Measurements from ENCODE around the gene MOBP.

Gene MOBP

GRCh38 chr3:39501059-39501458 lies 33.6 kb downstream of the MOBP start:
- DNase-seq = no peak

DNA sequence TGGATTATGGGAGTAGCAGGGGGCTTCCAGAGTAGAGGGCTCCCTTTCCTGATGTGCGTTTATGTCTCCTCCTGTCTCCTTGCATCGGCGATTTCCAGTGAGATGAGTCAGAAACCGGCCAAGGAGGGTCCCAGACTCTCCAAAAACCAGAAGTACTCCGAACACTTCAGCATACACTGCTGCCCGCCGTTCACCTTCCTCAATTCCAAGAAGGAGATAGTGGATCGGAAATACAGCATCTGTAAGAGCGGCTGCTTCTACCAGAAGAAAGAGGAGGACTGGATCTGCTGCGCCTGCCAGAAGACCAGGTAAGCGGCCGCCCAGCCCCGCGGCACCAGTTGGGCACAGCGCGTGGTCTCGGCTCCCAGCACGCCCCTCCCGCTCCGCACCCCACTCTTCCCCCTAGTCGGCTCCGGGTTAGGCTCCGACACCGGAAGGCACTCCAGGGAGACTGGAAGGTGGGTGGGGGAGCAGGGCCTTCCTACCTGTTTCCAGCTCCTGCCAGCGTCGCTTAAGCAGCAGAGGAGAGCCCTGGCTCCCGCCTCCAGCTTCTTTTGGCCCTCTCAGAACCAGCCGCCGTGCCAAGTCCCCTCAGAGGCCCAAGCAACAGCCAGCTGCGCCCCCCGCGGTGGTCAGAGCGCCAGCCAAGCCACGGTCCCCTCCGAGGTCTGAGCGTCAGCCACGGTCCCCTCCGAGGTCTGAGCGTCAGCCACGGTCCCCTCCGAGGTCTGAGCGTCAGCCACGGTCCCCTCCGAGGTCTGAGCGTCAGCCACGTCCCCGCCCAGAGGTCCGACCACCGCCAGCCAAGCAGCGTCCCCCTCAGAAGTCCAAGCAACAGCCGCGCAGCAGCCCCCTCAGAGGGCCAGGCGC lies 34.7 kb downstream of the MOBP start:
- DNase-seq = no peak

DNA sequence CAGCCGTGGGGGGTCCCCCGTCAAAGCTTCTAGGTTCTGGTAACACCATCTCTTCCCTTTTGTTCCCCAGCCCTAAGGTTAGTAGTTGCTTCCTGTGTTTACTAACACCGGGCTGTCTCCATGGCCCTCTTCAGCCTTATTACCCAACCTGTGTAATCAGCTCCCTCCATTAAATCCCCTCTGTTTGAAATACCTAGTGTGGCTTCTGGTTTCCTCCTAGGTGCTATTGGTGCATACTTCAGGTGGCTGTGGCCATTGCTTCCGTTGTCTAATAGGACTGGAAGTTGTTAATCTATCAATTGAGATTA lies 35.3 kb downstream of the MOBP start:
- DNase-seq = no peak

DNA sequence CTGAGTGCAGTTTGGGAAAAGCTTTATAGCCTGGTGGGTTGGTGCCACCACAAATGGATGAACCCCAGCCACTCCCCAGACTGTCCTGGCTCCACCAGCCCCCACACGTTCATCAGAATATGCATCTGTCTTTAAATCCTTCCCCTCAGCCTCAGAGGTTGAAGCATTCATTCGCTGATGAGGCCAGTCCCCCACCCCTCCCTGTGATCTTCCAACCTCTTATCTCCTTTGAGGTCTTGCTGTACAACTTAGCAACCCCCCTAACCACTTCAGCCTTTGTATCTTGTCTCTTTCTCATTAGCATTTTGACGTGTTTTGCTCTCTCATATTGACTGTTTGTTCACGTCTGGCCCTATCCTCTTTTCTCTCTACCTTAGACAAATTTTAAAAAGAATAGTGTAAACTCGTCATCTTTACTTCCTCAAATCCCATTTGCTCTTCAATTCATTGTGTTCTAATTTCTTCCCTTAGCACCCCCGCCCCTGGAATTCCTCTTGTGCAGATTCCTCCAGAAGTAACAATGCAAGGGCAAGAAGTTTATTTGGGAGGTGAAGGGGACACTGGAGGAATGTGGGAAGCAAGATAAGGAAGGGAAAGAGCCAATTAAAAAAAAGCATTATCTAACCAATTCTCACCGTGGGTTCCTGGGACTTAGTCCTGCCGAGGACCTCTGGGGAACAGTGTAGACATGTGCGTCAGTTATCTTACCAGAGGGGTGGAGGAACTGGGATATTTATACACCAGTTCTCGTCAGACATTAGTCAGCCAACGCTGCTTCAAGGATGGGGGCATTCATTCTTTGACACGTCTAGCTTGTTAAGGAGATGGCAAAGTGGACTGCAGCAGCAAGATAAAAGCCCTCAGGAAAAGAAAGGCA lies 38.6 kb downstream of the MOBP start:
- DNase-seq = no peak

DNA sequence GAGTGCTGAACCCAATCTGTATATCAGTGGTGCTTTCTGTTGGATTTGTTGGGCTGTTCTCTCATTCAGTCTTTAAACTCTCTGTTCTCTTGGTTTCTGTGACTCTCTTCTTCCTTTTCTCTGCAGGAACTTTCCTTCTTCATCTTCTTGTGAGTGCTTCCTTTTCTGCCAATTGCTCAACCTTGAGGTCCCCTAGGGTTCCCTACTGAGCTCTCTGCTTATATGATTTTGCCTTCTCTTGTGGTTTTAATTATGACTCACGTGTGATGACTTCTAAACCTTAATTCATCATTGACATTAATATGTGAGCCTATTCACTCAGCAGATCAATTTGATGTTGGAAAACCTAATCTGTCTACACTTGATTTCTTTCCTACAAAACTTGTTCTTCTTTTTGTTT lies 39.4 kb downstream of the MOBP start:
- DNase-seq = no peak

- no peak for DNase-seq
These were observed 46.4 kb downstream of the MOBP start for GRCh38 chr3:39513791-39514369.

- no peak for DNase-seq
These were observed 48.4 kb downstream of the MOBP start for GRCh38 chr3:39515681-39516441.

DNA sequence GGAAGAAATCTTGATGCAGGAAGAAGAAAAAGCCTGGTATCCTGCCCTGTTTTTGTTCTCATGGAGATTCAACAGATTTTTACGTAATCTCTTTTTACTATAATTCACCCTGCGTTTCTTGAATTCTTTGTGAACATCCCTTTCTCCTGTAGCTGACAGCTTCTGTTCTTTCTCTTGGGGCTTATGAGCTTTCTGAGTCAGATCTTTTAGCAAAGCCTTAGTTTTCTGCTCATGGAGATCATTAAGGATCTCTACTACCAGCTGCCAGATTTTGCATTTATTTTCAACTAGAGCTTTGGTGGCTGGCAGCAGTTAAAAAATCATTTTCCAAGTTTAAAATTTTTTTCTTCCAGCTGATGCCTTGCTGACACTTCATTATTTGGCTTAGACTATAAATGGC lies 51.6 kb downstream of the MOBP start:
- no peak for DNase-seq

DNA sequence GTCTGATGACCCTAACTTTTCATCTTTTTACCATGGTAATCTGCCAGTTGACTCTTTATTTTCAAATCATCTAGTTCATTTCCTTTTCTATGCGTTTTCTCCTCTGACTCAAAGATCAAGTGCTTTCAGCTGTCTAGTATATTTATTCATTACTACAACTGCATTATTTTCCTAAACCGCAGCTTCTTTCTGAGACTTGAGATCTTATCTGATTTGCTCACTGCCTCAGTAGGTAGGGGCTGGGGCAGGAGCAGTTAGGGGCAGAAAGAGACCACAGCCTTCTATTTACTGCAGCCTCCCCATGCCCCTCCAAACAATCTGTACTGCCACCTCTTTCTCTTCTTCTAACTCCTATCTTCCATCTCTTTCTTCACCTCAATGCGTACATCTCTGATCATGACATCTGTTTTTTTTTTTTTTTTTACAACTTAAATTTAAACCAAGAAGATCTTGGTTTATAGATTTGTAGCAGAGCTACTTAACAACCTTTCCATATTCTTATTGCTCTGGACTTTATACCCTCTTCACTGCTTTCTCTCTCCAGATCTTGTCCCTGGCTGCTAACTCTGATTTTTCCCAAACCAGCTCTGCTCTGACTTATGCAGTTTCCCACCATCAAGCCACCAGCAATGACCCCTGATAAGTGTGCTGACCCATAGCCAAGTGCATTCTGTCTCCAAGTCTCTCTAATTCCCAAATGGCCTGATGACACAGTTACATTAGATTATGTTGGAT lies 52.2 kb downstream of the MOBP start:
- DNase-seq = no peak

GRCh38 chr3:39521456-39521855 lies 54.0 kb downstream of the MOBP start:
- DNase-seq = no peak

DNA sequence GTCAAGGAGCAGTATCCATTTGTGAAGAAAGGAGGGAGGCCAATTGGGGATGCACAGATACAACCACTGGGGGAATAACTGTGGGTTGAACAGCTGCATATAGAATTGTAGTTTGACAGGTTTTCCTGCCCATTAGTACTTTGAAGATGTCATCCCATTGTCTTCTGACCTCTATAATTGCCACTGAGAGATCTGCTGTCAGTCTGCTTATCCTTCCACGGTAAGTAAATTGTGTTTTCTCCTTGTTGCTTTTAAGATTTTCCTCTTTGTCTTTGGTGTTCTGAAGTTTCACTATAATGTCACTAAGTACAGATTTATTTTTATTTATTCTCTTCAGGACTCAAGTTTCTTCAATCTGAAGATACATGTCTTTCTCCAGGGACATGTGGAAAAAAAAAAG lies 56.6 kb downstream of the MOBP start:
- no peak for DNase-seq

DNA sequence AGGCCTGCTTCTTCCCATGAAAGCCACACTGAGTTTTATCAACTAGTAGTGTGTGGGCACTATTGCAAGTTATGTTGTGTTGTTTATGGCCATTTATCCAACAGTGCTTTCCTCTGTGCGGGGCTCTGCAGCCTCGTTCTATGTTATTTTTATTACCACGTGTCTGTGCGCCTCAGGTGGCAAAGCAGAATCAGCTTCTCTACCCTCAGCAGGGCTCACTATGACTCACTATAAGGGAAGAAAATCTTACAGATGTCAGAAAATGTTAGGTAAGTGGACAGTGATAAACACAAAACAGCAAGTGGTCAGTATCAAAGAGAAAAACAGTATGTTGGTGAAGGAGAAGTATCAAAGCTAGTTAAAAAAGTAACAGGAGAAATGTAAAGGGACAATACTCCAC lies 61.4 kb downstream of the MOBP start:
- no peak for DNase-seq

- no peak for DNase-seq
These were observed 62.1 kb downstream of the MOBP start for GRCh38 chr3:39529577-39529976.

DNA sequence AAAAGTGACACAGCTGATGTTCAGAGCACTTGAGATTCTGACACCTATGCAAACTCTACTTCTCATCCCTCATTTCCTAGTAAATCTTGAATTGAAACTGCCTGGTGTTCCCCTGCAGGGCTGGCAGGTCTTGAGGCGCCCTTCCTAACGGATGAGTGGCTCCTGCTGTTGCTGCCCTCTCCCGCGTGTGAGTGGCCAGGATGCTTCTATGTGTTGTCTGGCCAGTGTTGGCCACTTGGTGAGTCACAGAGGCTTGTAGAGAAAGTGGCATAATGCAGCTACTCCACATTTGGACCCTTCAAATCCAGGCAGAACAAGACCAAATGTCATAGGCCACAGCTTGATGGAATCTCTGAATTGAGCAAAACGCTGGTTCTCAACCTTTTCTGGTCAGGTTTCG lies 63.6 kb downstream of the MOBP start:
- no peak for DNase-seq

- DNase-seq = peak; percentile 26
These were observed 64.2 kb downstream of the MOBP start for GRCh38 chr3:39531665-39532064.

GRCh38 chr3:39532777-39533176 lies 65.3 kb downstream of the MOBP start:
- DNase-seq = no peak

GRCh38 chr3:39533226-39533625 lies 65.7 kb downstream of the MOBP start:
- no peak for DNase-seq

- no peak for DNase-seq
These were observed 72.9 kb downstream of the MOBP start for GRCh38 chr3:39540162-39540921.

DNA sequence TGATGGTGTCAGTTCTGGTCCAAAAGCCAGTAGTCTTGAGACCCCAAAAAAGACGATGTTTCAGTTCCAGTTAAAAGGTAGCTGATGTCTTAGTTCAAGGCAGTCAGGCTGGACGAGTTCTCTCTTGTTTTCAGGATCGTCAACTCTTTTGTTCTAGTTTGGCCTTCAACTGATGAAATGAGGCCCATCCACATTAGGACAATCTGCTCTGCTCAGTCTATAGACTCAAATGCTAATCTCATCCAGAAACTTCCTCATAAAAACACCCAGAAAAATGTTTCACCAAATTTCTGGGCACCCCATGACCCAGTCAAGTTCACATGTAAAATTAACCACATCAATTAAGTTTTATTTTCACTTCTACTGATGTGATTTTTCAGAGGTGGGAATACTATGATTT lies 74.0 kb downstream of the MOBP start:
- no peak for DNase-seq

DNA sequence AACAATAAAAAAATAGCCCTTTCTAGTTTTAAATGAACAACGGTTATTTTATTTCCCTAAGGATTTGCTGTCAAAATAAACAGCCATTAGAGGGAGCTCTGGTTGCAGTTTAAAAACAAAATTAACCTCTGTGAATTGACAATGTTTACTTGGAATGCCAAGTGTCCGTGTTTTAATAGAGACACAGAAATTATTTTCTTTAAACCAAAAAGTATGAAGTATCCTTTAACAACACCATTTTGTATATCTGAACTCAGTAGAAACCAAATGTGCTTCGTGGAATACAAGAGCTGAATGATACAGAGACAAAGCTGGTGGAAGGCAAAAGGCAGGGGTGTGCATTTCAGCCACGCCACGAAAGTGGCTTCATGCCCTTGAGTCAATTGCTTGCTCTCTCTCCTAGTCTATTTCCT lies 74.4 kb downstream of the MOBP start:
- DNase-seq = peak; percentile 27

DNA sequence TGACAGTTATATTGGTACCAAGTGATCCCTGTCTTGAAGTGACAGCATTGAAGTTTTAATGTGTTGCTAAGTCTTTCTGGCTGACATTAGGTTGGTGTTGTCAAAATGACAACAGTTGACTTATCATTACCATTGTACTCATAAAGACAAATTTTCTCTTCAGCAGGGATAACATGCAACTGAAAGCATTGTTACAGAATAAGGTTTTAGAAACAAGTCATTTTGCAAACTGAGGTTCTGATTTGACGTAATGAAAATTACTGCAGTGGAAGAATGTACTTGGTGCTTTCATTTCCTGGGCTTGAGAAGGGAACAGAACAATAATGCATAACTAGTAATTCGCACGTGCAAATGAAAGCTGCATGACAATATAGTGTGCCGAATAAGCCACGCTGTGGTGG lies 75.1 kb downstream of the MOBP start:
- no peak for DNase-seq

- no peak for DNase-seq
These were observed 80.8 kb downstream of the MOBP start for GRCh38 chr3:39548282-39548681.

Data from fibroblast of skin of right quadriceps (primary cell).